Activated CD8-positive, alpha-beta memory T cell treated with anti-CD3 and anti-CD28 coated beads, Interleukin-2, amount 50 U/mL, for 1 hour (primary cell): Measurements from ENCODE around the gene FAM20C.
"Not testable (repeated sequence)": the region's sequence is repeated elsewhere in the genome, so short reads cannot be mapped to it uniquely, and the experiment has no call there.

Experiments
- DNase-seq: peaks from one replicate; pipeline ENCODE4 v3.0.0-alpha.2; 2020; ENCODE audit errors: extremely low read depth

FAM20C gene

GRCh38 chr7:174716-175115 lies 17.7 kb upstream of the FAM20C start:
- DNase-seq = no peak

DNA sequence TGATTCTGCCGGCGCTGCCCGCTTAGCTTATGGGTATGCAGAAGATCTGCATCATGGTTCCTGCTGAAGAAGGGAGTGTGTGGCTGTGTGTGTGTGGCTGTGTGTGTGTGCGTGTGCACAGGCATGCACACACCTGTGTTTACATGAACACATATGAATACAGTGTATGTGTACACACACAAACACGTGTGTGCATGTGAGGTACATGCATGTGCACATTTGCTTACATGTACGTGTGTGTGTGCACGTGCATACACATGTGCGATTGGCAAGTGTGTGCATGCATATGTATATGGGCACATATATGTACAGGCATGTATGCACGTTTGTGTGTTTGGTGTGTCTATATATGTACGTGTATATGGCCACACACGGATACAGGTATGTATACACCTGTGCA lies 16.4 kb upstream of the FAM20C start:
- DNase-seq = no peak

DNA sequence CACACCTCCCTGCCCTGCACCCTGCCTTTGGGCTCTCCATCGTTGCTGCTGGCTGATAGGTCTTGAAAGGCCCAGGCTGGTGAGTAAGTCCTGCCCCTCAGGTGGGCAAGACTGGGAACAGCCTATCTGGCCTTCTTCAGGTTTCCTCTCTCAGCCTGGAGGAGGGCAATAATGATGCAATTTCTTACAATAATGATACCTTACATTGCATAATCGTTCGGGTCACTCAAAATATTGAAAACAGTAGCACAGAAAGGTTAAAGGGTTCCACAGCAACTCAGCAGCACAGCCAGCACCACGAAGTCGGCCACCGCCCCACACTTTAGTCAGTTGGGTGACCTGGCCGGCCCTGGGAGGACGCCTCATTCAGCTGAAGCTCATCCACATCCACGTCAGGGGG lies 16.0 kb upstream of the FAM20C start:
- DNase-seq = no peak

- no peak for DNase-seq
Observed at GRCh38 chr7:176786-177459, 15.4 kb upstream of the FAM20C start.

DNA sequence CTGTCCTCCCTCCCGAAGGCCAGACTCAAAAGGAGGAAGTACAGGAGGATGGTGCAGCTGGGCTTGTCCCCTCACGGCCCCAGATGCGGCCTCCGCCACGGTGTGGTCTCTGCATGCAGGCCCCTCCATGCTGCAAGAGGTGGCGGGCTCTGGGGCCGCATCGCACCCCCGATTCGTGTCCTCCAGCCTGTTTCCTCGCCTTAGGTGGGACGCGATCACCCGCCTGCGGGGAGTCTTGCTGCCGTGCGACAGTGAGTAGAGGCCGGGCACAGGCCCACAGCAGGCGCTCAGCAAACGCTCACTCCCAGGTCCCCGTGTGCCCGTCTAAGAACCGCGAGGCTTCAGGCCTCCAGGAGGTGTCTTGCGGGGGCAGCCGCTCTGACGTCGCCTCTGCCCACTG lies 13.9 kb upstream of the FAM20C start:
- DNase-seq = no peak

DNA sequence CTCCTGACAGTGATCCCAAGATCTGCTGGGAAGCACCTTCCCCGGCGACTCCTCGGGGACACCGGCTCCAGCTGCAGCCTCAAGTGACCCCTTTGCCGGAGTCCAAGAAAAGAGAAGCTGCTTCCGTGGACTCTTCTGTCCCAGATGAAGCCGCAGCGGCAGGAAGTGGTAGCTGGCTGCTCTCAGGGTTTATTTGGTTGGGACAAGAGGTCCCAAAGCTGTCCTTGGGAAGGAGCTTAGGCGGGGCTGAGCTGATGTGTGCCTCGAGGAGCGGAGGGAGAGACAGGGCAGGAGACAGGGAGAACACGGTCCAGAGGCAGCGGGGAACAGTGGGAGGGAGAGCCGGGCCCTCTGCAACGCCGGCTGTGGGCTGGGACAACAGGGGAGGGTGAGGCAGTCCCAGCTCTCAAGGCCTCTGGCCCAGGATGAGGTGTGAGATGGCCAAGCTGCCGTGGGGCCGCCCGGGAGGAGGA lies 13.1 kb upstream of the FAM20C start:
- DNase-seq = no peak

DNA sequence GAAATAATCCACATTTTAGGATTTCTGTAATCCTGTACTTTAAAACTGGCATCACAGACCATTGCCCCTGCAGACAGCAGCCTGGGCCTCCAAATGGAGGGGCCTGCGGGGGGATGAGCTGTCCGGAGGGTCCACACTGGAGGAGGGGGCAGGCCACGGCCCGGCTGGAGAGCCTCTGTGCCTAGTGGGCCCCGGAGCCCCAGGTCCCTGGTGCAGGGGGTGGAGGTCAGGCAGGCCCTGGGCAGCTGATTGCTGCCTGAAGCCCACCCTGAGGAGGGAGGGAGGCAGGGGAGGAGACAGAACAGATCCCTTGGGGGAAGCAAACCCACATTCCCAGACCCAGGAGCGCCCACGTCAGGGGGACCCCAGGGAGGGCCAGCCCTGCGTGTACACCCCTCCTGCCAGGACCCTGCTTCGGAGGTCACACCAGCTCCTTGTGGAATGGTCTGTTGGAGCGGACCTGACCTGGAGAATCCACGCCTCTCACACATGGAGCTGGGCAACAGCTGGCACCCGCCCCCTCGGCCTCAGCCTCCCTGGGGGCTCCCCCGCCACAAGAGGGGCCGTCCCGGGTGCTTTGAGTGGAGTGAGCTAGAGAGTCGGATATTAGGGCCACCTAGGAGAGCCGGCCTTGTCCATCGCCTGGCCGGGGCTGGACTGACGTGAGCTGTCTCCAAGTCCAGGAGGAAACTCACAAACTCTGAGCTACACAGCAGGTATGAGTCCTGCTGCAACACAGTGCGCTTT lies 12.2 kb upstream of the FAM20C start:
- no peak for DNase-seq

GRCh38 chr7:181738-182137 lies 10.6 kb upstream of the FAM20C start:
- no peak for DNase-seq

DNA sequence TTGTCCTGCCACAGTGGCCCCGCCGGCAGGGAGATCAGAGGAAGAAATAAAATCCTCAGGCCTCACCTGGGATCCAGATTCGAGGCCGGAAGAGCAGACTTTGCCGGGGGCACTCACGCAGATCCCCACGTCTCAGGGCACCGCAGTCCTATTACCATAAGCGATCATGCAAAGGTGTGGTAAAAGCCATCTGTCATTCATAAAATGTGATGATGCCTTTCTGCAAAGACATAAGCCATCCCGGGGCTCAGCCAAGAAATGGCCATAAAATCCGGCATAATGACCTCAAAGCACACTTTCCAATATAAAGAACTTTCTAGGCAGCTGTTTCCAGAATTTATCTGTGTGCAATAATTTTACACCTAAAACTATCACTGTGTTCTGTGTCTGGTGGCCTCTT lies 9.9 kb upstream of the FAM20C start:
- not testable (repeated sequence) for DNase-seq

DNA sequence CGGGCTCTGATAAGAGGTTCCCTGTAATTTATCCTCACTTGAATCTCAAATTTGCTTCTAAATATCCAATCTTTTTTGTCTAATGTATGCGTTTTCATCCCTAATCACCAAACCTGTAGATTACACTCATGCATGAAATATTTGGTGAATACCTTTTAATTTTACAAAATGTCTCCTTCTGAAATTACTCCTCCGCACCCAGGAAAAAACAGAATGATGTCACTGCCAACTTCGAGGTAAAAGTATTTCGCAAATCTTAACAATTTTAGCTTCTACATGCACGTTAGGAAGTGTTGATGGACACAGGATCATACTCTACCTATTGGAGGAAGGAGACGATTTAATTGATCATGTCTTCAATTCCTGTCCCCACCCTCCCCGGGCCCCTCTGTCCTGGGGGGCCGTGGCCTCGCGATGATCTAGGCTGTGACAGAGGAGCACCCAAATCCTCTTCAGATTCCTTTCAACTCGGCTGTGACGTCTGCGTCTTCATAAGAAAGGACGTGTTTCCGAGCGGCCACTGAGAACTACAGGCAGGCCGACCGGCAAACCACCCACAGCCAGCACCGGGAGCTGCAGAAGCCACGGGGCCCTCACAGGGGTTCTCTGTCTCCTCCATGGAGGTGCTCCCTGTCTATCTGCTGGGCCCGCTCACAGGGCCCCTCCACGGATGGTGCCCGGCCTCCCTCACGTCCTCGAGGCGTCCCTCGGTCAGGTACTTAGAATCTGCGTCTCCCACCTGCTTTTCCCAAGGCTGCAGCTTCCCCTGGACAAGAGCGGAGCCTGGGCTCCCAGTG lies 8.7 kb upstream of the FAM20C start:
- no peak for DNase-seq

- DNase-seq = no peak
Observed at GRCh38 chr7:184294-185264, 7.8 kb upstream of the FAM20C start.

DNA sequence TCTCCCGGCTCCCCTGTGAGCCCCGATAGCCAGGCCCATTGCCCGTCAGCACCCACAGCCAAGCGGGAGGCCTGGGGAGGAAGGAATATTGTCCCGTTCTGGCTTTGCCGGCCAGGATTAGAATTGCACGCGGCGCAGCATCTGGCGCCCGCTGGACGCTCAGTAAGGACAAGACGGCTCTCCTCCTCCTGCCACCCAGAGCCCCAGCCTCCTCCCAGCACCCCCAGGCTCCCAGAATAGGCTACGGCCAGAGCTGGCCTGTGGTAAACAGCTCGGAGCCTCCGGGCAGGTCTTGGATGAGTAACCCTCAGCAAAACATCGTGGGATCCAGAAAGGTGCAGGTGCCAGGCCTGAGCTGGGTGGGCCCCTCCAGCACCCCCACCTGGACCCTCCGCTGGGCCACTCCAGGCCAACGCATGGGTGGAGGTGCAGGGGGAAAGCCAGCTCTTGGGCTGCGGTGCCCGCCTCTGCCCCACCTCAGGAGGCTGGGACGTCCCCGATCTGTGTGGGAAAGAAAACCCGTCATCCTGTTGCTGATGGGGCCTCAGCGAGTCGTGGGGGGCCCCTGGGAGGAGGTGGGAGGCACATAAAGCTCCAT lies 5.8 kb upstream of the FAM20C start:
- no peak for DNase-seq

DNA sequence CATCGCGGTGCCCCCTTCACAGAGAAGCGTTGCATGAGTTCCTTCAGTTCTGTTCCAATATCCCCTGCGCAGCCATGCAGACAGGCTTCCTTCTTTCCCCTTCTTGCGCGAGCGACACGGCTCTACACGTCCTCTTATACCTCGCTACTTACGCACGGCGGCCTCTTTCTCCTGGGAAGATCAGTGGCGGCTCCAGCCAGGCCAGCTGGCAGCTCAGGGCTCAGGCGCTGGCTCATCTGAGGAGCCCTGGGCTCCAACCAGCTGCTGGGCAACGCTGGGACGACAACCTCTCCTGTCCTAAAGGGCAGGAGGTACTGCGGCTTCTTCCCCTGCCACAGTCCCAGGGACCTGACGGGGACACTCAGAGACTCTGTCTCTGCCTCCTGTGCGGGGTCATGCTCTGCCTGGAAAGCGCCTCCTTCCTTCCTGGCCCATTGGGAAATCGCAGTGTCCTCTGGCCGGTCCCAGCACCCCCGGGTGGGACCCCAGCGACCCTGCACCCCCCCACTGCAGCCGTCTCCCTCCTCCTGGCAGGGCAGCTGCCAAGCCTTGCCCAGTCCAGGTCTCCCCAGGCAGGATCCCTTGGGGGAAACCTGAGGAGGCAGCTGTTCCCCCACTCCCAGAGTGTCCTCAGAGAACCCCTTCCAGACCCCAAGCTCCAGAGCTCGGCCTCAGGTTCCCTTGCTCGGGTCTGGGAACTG lies 5.0 kb upstream of the FAM20C start:
- DNase-seq = no peak

GRCh38 chr7:188174-188573 lies 4.2 kb upstream of the FAM20C start:
- no peak for DNase-seq

DNA sequence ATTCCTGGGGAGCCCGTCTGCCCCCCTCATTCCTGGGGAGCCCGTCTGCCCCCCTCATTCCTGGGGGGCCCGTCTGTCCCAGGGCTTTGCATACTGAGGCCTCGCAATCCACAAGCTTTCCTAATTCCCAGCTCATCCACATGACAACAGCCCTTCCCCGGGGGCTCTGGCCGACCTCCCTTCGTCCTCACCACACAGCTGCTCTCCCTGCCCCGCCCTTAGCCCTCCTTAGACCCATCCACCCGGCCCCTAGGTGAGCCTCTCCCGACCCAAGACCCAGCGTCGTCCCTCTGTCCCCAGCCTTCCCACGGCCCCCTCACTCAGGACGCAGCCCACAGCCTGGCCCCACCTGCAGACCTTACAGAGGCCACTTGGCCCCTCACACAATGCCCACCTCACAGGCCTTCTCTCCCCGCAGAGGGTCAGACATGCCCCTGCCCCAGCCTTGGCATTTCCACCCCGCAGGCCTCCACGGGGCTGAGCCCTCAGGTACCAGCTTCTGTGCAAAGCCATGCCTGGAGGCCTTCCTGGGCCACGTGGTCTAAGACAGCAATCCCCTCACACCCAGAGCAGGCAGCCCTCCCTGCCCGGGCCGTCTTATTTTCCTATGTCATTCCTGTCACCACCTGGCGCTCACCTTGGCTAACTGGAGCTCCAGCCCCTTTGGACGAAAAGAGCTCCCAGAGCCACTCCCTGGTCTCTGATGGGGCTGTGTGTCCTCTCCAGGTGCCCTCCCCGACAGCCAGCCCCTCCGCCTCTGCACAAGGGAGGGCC lies 3.5 kb upstream of the FAM20C start:
- no peak for DNase-seq

GRCh38 chr7:189719-190118 lies 2.7 kb upstream of the FAM20C start:
- no peak for DNase-seq

GRCh38 chr7:190196-190595 lies 2.2 kb upstream of the FAM20C start:
- DNase-seq = no peak

GRCh38 chr7:191105-191980 lies 1.0 kb upstream of the FAM20C start:
- no peak for DNase-seq
